Measurements from ENCODE around the gene SNX32.

The SNX32 gene

GRCh38 chr11:65897020-65897471 is 63.3 kb downstream of the SNX32 start:
- DNase-seq (ENCODE audit: insufficient read length, low spot score) (no peak), FAIRE-seq (no peak)

- no peak for FAIRE-seq
- no peak for DNase-seq (ENCODE audit: insufficient read length, low spot score)
Observed at GRCh38 chr11:65898656-65899355, 65.0 kb downstream of the SNX32 start.

GRCh38 chr11:65899356-65900124 is 65.8 kb downstream of the SNX32 start:
- DNase-seq (ENCODE audit: insufficient read length, low spot score) (no peak), FAIRE-seq (no peak)

GRCh38 chr11:65900125-65900898 is 66.5 kb downstream of the SNX32 start, which contains the start of gene FOSL1:
FOSL1 (minus strand) TSS chr11:65900388; CDS start chr11:65900339, 49 bp downstream.
- DNase-seq (ENCODE audit: insufficient read length, low spot score) = peak; percentile 76
- peak; percentile 18 for FAIRE-seq

GRCh38 chr11:65900899-65901180 is 67.1 kb downstream of the SNX32 start:
- DNase-seq (ENCODE audit: insufficient read length, low spot score) (no peak), FAIRE-seq (no peak)

DNA sequence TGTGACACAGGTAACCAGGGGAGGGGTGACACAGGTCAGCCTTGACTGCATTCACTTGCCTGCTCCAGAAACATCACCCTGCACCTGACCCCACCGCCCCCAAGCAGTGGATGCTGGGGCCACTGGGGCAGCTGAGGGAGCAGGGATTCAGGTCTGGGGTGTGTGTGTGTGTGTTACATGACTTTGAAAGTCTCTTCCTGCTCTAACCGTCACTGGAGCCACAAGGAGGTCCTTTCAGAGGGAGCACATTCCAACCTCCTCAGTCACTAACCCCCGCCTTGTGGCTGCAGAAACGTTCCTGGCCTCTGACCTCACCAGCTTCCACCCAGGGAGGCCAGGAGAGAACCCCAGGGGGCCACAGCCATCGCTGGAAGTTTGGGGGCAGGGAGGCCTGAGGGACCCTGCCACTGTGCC is 69.3 kb downstream of the SNX32 start:
- no peak for FAIRE-seq
- DNase-seq (ENCODE audit: insufficient read length, low spot score) = no peak
